Esophagus muscularis mucosa (tissue), 4 donors: ENCODE data around the gene TMEM126B. TPM values are rescaled to one million over a fixed set of nuclear protein-coding genes. Genes with fewer than 3 reads are reported as not detected.

Experiments used
- DNase-seq: peaks from one replicate; pipeline ENCODE4 v3.0.0-alpha.2; 2017; ENCODE audit errors: extremely low spot score
- H3K27ac ChIP-seq, 4 donors: fragments of 200-600 bp; sonication (generic); replicated peaks in 1 of 4; 1 replicate in 3 of 4; 2 replicates in 1 of 4; pipeline ENCODE4 v1.5.1; 2016 to 2019; ENCODE audit warnings: mild to moderate bottlenecking in 1 of 4
- H3K27me3 ChIP-seq, 4 donors: fragments of 200-600 bp; sonication (generic); one replicate each; pipeline versions ENCODE4 v1.5.1 to v1.6.0; 2016 to 2019
- H3K36me3 ChIP-seq, 4 donors: fragments of 200-600 bp; sonication (generic); one replicate each; pipeline ENCODE4 v1.5.1; 2016 to 2019
- H3K4me1 ChIP-seq, 4 donors: fragments of 200-600 bp; sonication (generic); one replicate each; pipeline ENCODE4 v1.5.1; 2016 to 2019
- H3K4me3 ChIP-seq, 4 donors: fragments of 200-600 bp; sonication (generic); 1 replicate in 2 of 4; 2 replicates in 2 of 4; pipeline ENCODE4 v1.5.1; 2016 to 2019; ENCODE audit warnings: mild to moderate bottlenecking in 4 of 4, moderate library complexity in 1 of 4
- H3K9me3 ChIP-seq, 4 donors: fragments of 200-600 bp; sonication (generic); 1 replicate in 3 of 4; 2 replicates in 1 of 4; pipeline ENCODE4 v1.5.1; 2016 to 2019
- CTCF ChIP-seq, 3 experiments: fragments of 200-600 bp in 2 of 3; fragments of 450-650 bp in 1 of 3; sonication (generic) in 2 of 3; IDR thresholded peaks; one replicate each; pipeline ENCODE4 v1.5.1; 2017 to 2019; ENCODE audit warnings: antibody characterized with exemption in 3 of 3, mild to moderate bottlenecking in 2 of 3, moderate library complexity in 1 of 3
- EP300 ChIP-seq: sonication (generic); formaldehyde crosslinking; IDR thresholded peaks from one replicate; pipeline ENCODE4 v1.6.1; 2017; ENCODE audit warnings: antibody characterized with exemption
- POLR2A ChIP-seq: fragments of 450-650 bp; IDR thresholded peaks from one replicate; pipeline ENCODE4 v1.6.1; 2017; ENCODE audit warnings: antibody characterized with exemption, moderate library complexity, mild to moderate bottlenecking, low read depth
- POLR2AphosphoS5 ChIP-seq, 2 donors: sonication (generic); formaldehyde crosslinking; IDR thresholded peaks; one replicate each; pipeline ENCODE4 v1.6.1; 2017; ENCODE audit warnings: antibody characterized with exemption in 2 of 2
- WGBS: methylation state at CpG from one replicate; pipeline ENCODE4 v1.1.5; 2018; 5-methylcytosine and 5-hydroxymethylcytosine counted together
- intact Hi-C: fragments of 100-400 bp; cut with DNase I; formaldehyde crosslinking; loops from one replicate; pipeline ENCODE4 v1.15.1; 2023
- total RNA-seq, 4 donors: library from RNA; depleted of rRNA; stranded (reverse); fragments of >200 nt; gene quantifications; one replicate each; pipeline versions ENCODE4 v1.1.0 to v1.2.1, GENCODE V29; 2016

The TMEM126B gene
- total RNA-seq, 4 donors from 2014 or later = 25.4 to 65.2 (median 46.6) TPM

- WGBS = 34% methylated on average over 1 of the region's 1 CpG
- no peak for TF ChIP-seq POLR2A
- TF ChIP-seq POLR2AphosphoS5 (IDR thresholded peaks at IDR 0.05) = no peak
- no peak for TF ChIP-seq CTCF (IDR thresholded peaks at IDR 0.05)
- TF ChIP-seq EP300 = no peak
- no peak overlapping the region for H3K4me3 ChIP-seq
- peaks cover 42 to 62% (median 55%) of the 10 kb centered on the region in 4 donors for H3K4me1 ChIP-seq
- no peaks in the 10 kb centered on the region for H3K27me3 ChIP-seq
- peaks cover 6 to 68% (median 41%) of the 10 kb centered on the region in 4 donors for H3K36me3 ChIP-seq
- DNase-seq = no peak
- H3K9me3 ChIP-seq = no peaks in the 10 kb centered on the region
- no peak overlapping the region for H3K27ac ChIP-seq
- intact Hi-C loops = no loop called here
Observed at GRCh38 chr11:85658180-85658579, 29.8 kb downstream of the TMEM126B start.

- H3K27me3 ChIP-seq = no peaks in the 10 kb centered on the region
- H3K36me3 ChIP-seq = peaks cover 0 to 33% (median 16%) of the 10 kb centered on the region in 4 donors
- WGBS = 8% methylated on average over 4 of the region's 4 CpGs
- H3K4me3 ChIP-seq = peak overlapping the region; percentile 82 to 90 (median 86)
- TF ChIP-seq POLR2AphosphoS5 (IDR thresholded peaks at IDR 0.05) (no peak), CTCF (IDR thresholded peaks at IDR 0.05) (no peak), POLR2A (no peak), EP300 (no peak)
- no peak for DNase-seq
- H3K27ac ChIP-seq = peak overlapping the region in 2 of 4 donors; percentile 94 to 97
- intact Hi-C loops = loop anchor here (5.0 kb wide), 1 partner anchor 65 kb away; no protein-coding TSS in a partner anchor
- no peaks in the 10 kb centered on the region for H3K9me3 ChIP-seq
- peaks cover 47 to 58% (median 57%) of the 10 kb centered on the region in 4 donors for H3K4me1 ChIP-seq
Observed at GRCh38 chr11:85661972-85662664, 33.7 kb downstream of the TMEM126B start.

GRCh38 chr11:85663080-85663752 lies 34.8 kb downstream of the TMEM126B start:
- TF ChIP-seq CTCF (IDR thresholded peaks at IDR 0.05) (no peak), POLR2AphosphoS5 (IDR thresholded peaks at IDR 0.05) (no peak), POLR2A (no peak), EP300 (no peak)
- peaks cover 43 to 51% (median 50%) of the 10 kb centered on the region in 4 donors for H3K4me1 ChIP-seq
- whole genome bisulfite sequencing = 0% methylated on average over 10 of the region's 10 CpGs
- no peaks in the 10 kb centered on the region for H3K9me3 ChIP-seq
- peak overlapping the region; percentile 94 to 99 (median 96) for H3K27ac ChIP-seq
- peak overlapping the region; percentile 82 to 90 (median 86) for H3K4me3 ChIP-seq
- intact Hi-C loops = loop anchor here (5.0 kb wide), 1 partner anchor 66 kb away; no protein-coding TSS in a partner anchor
- peaks cover 0 to 23% (median 11%) of the 10 kb centered on the region in 4 donors for H3K36me3 ChIP-seq
- DNase-seq = no peak
- H3K27me3 ChIP-seq = no peaks in the 10 kb centered on the region

GRCh38 chr11:85663753-85664614 lies 35.6 kb downstream of the TMEM126B start:
- intact Hi-C loops = loop anchor here (2.0 to 5.0 kb wide), 2 partner anchors 35 to 67 kb away; partner anchors contain the start of gene TMEM126B
- Histone ChIP-seq H3K36me3 (peaks cover 0 to 20% (median 8%) of the 10 kb centered on the region in 4 donors), H3K4me1 (peaks cover 43 to 45% (median 43%) of the 10 kb centered on the region in 4 donors), H3K27me3 (no peaks in the 10 kb centered on the region), H3K9me3 (no peaks in the 10 kb centered on the region), H3K27ac (peak overlapping the region; percentile 94 to 99 (median 96)), H3K4me3 (peak overlapping the region; percentile 82 to 90 (median 86))
- peak; percentile 96 for DNase-seq
- peak; percentile 46 to 63 (median 62) for TF ChIP-seq CTCF (IDR thresholded peaks at IDR 0.05)
- no peak for TF ChIP-seq EP300
- TF ChIP-seq POLR2AphosphoS5 (IDR thresholded peaks at IDR 0.05) = peak in 1 of 2 donors; percentile 50
- WGBS = under 1% methylated on average over 41 of the region's 73 CpGs
